Posterior vena cava (tissue), 2 donors: Measurements from ENCODE around the gene CDCA8. TPM values are rescaled to one million over a fixed set of nuclear protein-coding genes. Genes with fewer than 3 reads are reported as not detected.
A peak's percentile ranks its signal among the peaks of the same experiment; 100 is the strongest.
"Not testable (repeated sequence)": the region's sequence is repeated elsewhere in the genome, so short reads cannot be mapped to it uniquely, and the experiment has no call there.

Source experiments
- DNase-seq: peaks from one replicate; pipeline ENCODE4 v3.0.0-alpha.2; 2020; ENCODE audit warnings: low spot score
- intact Hi-C, 2 donors: fragments of 100-400 bp; cut with DNase I; formaldehyde crosslinking; loops; one replicate each; pipeline versions ENCODE4 v1.14.1 to v1.14.2; 2022 to 2023
- total RNA-seq, 2 donors: library from RNA; stranded (reverse); fragmentation: NEBNext Ultra II Directional; extraction: Animal tissue kit (Norgen Biotek cat#: 25700); gene quantifications; one replicate each; pipeline ENCODE4 v1.2.1, GENCODE V29; 2021
- donor health status: DM: yes; HTN: yes; CAD: no.
- donor health status: DM: yes; HTN: yes; CAD: no.

CDCA8 gene
- total RNA-seq, 2 donors from 2014 or later: 0.42 to 0.48 TPM

GRCh38 chr1:37726751-37727585 lies 34.7 kb downstream of the CDCA8 start:
- intact Hi-C loops: no loop called here
- DNase-seq: peak; percentile 77

GRCh38 chr1:37728416-37728815 lies 36.1 kb downstream of the CDCA8 start:
- peak; percentile 51 for DNase-seq
- intact Hi-C loops: no loop called here

- intact Hi-C loops: no loop called here
- DNase-seq: peak; percentile 28
Observed at GRCh38 chr1:37730376-37730775, 38.1 kb downstream of the CDCA8 start.

GRCh38 chr1:37731312-37732019 lies 39.1 kb downstream of the CDCA8 start:
- intact Hi-C loops: no loop called here
- DNase-seq: peak; percentile 58

DNA sequence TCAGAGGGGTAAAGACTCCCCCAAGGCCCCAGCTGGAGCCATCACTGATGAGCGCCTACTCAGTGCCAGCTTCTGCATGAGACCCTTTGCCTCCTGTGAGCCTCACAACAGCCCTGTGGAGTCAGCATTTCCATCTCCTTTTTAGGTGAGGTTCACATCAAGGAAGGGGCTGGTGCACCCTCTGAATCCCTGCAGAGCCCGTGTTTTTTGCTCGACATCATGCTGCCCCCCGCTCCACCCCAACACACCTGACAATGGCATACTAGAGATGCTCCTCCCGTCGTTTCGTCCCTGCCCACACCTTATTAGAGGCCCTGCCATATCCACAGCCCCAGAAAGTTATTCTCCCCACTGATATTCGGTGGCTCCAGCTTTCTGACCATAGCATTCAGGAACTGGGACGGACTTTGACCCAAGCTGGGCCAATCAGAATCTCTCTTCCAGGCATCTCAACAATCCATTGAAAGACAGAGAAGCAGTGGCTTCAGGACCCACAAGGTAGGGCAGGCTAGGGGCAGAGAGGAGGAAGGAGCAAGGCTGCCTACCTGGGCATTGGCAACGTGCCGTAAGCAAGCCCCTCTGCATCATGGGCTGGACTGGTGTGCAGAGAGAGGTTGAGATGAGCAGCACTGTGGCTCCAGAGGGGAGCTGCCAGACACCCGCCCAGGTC lies 39.9 kb downstream of the CDCA8 start:
- intact Hi-C loops: no loop called here

DNA sequence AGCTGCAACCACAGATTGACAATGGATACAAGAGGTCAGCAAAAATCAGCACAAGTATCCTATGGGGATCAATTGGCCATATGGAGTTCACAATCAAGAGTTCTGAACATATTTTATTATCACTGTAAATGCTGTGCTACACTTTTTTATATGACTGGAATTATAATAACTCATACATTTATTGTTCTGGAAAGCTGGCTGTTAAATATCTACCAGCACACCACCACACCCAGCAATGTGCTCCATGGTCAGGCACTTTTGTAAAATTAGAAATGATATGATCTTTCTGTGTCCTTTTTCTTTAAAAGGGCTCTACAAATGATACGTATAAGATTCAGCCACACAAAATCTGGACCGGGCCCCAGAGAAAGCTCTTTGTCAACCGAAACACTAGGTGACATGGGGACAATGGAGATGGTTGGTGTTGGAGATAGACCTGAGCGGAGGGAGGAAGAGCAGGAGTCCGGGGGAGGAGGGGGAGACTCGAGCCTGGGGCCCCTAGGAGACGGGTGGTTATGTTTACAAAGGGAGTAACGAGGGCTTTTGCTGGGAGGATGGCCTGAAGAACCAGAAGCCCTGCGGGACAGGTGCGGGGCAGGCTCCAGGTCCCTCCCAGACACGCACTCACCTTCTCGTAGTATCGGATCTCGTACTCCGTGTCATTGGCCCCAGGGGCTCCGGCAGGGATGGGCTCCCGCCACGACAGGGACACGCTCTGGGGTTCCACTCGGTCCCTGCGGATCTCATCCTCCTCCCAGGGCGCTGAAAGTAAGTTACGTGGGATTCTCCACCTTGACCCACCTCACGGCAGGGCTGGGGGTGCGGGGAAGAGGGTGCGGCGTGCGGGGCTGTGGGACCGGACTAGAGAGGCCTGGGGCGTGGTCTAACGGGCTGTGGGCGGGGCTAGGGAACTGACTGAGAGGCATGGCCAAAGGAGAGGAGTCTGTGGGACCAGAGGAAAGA lies 42.6 kb downstream of the CDCA8 start:
- DNase-seq: peak; percentile 54
- intact Hi-C loops: no loop called here

More for the DNA sequence above, 39.9 kb downstream of the CDCA8 start:
- peak; percentile 41 for DNase-seq

DNA sequence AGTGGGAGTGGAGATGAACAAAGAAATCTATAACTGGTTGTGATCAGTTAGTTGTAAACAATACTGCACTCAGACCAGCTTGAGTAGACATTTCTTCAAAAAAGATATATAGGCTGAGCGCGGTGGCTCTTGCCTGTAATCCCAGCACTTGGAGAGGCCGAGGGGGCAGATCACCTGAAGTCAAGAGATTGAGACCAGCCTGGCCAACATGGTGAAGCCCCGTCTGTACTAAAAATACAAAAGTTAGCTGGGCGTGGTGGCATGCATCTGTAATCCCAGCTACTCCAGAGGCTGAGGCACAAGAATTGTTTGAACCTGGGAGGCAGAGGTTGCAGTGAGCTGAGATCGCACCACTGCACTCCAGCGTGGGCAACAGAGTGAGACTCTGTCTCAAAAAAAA lies 45.7 kb downstream of the CDCA8 start:
- intact Hi-C loops: not testable (repeated sequence)

GRCh38 chr1:37738619-37739018 lies 46.3 kb downstream of the CDCA8 start:
- intact Hi-C loops: not testable (repeated sequence)
- peak; percentile 29 for DNase-seq

More for the DNA sequence above, 45.7 kb downstream of the CDCA8 start:
- not testable (repeated sequence) for DNase-seq

DNA sequence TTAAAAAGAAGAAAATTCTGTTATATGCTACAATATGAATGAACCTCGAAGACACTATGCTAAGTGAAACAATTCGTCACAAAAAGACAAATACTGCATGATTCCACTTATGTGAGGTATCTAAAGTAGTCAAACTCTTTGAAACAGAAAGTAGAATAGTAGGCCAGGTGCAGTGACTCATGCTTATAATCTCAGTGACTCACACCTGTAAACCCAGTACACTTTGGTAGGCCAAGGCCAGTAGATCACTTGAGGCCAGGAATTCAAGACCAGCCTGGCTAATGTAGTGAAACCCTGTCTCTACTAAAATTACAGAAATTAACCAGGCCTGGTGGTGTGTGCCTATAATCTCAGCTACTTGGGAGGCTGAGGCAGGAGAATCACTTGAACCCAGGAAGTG lies 46.9 kb downstream of the CDCA8 start:
- intact Hi-C loops: no loop called here
- no peak for DNase-seq

- peak; percentile 26 for DNase-seq
- intact Hi-C loops: no loop called here
Observed at GRCh38 chr1:37741130-37741529, 48.8 kb downstream of the CDCA8 start.

GRCh38 chr1:37741662-37742061 lies 49.3 kb downstream of the CDCA8 start:
- intact Hi-C loops: no loop called here
- no peak for DNase-seq

DNA sequence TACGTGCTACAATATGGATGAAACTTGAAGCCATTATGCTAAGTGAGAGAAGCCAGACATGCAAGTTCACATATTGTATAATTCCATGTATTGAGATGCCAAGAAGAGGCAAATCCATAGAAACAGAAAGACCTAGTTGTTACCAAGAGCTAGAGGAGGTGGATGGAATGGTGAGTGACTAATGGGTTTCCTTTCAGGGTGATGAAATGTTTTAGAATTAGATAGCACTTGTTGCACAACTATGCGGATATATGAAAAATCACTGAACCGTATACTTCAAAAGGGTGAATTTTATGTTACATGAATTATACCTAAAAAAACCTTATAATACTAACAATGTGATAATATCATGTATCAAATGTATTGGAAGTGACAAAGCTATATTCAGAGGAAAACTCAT lies 54.5 kb downstream of the CDCA8 start:
- no peak for DNase-seq
- intact Hi-C loops: no loop called here

GRCh38 chr1:37748565-37748964 lies 56.2 kb downstream of the CDCA8 start:
- intact Hi-C loops: no loop called here
- DNase-seq: no peak

- no peak for DNase-seq
- intact Hi-C loops: no loop called here
Observed at GRCh38 chr1:37752213-37752582, 59.9 kb downstream of the CDCA8 start.

- intact Hi-C loops: no loop called here
- no peak for DNase-seq
Observed at GRCh38 chr1:37752583-37753471, 60.5 kb downstream of the CDCA8 start.

- DNase-seq: no peak
- intact Hi-C loops: no loop called here
Observed at GRCh38 chr1:37753473-37754321, 61.4 kb downstream of the CDCA8 start.

DNA sequence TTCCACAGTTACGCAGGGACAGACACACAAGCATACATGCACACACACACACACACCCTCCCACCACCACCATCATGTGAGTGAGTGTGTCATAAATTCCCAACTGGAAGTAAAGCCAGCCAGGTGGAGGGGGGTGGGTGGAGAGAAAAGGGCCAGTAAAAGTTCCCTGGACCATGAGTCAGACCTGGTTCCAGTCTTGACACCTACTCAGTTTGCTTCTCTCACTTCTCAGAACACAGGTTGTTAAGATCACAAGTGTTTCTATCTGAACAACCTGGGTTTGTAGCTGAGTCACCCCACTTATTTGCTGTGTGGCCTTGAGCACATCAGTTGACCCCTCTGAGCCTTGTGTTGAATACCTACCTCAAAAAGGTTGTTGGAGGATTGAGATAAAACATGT lies 63.0 kb downstream of the CDCA8 start:
- intact Hi-C loops: no loop called here
- no peak for DNase-seq
